Common myeloid progenitor, CD34-positive (primary cell): ENCODE results near the gene PRSS27.
"Not testable (repeated sequence)": the region's sequence is repeated elsewhere in the genome, so short reads cannot be mapped to it uniquely, and the experiment has no call there.

Experiments used
- CTCF ChIA-PET: fragments of 350-600 bp; sonication (Branson Sonifier 250); formaldehyde crosslinking; loops from one replicate; lab custom pipeline; 2021; ENCODE audit warnings: antibody characterized with exemption; lab: Charles Lee
- POLR2A ChIA-PET: fragments of 350-600 bp; sonication (Branson Sonifier 250); formaldehyde crosslinking; loops from one replicate; lab custom pipeline; 2021; ENCODE audit warnings: antibody characterized with exemption; lab: Charles Lee
- DNase-seq, 3 donors: peaks; one replicate each; pipeline versions ENCODE4 v3.0.0 to v3.0.0-alpha.2; 2013
- H3K27ac ChIP-seq, 2 experiments: 1 replicate in 1 of 2; 2 replicates in 1 of 2; pipeline ENCODE4 v1.7.0; 2013; ENCODE audit warnings: inconsistent platforms in 2 of 2, low read length in 2 of 2, mild to moderate bottlenecking in 2 of 2, low read depth in 1 of 2, moderate library complexity in 1 of 2; ENCODE audit not compliant: severe bottlenecking in 2 of 2, insufficient read depth in 1 of 2, poor library complexity in 1 of 2
- H3K27me3 ChIP-seq, 5 experiments: replicated peaks in 2 of 5; 1 replicate in 3 of 5; 2 replicates in 2 of 5; pipeline versions ENCODE4 v1.6.1 to v1.7.0; 2013; ENCODE audit warnings: low read length in 4 of 5, mild to moderate bottlenecking in 2 of 5, moderate library complexity in 2 of 5, inconsistent platforms in 1 of 5; ENCODE audit not compliant: insufficient read depth in 5 of 5, control insufficient read depth in 4 of 5
- H3K36me3 ChIP-seq, 4 experiments: 1 replicate in 2 of 4; 2 replicates in 2 of 4; pipeline versions ENCODE4 v1.6.1 to v1.7.0; 2013; ENCODE audit warnings: low read length in 3 of 4, control low read depth in 1 of 4, mild to moderate bottlenecking in 1 of 4; ENCODE audit not compliant: control insufficient read depth in 4 of 4, insufficient read depth in 4 of 4
- H3K4me1 ChIP-seq, 4 experiments: 1 replicate in 3 of 4; 2 replicates in 1 of 4; pipeline versions ENCODE4 v1.6.1 to v1.7.1; 2013; ENCODE audit warnings: low read length in 3 of 4, mild to moderate bottlenecking in 3 of 4, control low read depth in 1 of 4, inconsistent platforms in 1 of 4, moderate library complexity in 1 of 4; ENCODE audit not compliant: control insufficient read depth in 4 of 4, insufficient read depth in 4 of 4; ENCODE audit errors: control extremely low read depth in 1 of 4
- H3K4me3 ChIP-seq, 7 experiments: 1 replicate in 4 of 7; 2 replicates in 3 of 7; pipeline versions ENCODE4 v1.5.1 to v1.7.0; 2013; ENCODE audit warnings: mild to moderate bottlenecking in 7 of 7, low read length in 6 of 7, moderate library complexity in 6 of 7, inconsistent platforms in 2 of 7, low read depth in 2 of 7, control low read depth in 1 of 7; ENCODE audit not compliant: insufficient read depth in 4 of 7, control insufficient read depth in 1 of 7; ENCODE audit errors: extremely low read depth in 1 of 7
- H3K9me3 ChIP-seq, 5 experiments: 1 replicate in 4 of 5; 2 replicates in 1 of 5; pipeline versions ENCODE4 v1.6.1 to v1.7.1; 2013; ENCODE audit warnings: low read length in 4 of 5, mild to moderate bottlenecking in 2 of 5, inconsistent platforms in 1 of 5, low read depth in 1 of 5, moderate library complexity in 1 of 5; ENCODE audit not compliant: control insufficient read depth in 4 of 5, insufficient read depth in 2 of 5; ENCODE audit errors: control extremely low read depth in 1 of 5
- WGBS: methylation state at CpG from one replicate; pipeline ENCODE4 v1.1.5; 2013; ENCODE audit not compliant: insufficient coverage; 5-methylcytosine and 5-hydroxymethylcytosine counted together

The PRSS27 gene

DNA sequence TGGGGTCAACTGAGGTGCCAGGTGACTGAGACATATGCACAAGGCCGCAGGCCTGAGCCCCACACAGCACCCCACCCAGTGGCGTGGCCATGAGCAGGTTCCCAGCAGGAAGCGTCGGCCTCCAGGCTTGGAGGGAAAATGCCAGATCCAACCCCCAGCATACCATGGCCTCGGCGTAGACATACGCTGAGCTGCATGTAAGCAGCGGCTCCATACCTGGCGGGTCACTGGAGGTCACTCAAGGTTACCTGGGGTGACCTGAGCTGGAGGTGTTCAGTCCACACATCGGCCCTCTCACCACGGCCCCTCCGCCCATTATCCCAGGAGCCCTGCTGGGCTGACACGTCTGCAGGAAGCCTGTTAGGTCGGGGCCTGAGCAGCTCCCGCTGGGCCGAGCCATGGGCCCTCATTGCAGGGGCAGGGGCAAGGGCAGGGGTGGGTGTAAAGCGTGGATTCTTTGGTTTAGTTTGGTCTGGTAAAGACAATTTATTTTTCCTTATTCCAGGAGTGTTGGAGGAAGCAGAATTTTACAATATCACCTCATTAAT is 22.5 kb downstream of the PRSS27 start:
- Histone ChIP-seq H3K4me1 (peaks cover 0 to 8% (median under 1%) of the 10 kb centered on the region in 4 experiments), H3K36me3 (peaks cover 9 to 62% (median 38%) of the 10 kb centered on the region in 4 experiments), H3K4me3 (no peak overlapping the region), H3K9me3 (no peaks in the 10 kb centered on the region), H3K27me3 (no peaks in the 10 kb centered on the region), H3K27ac (no peak overlapping the region)
- WGBS = 99% methylated on average over 15 of the region's 17 CpGs
- DNase-seq = no peak
- POLR2A ChIA-PET = no interaction called here
- CTCF ChIA-PET = no interaction called here

DNA sequence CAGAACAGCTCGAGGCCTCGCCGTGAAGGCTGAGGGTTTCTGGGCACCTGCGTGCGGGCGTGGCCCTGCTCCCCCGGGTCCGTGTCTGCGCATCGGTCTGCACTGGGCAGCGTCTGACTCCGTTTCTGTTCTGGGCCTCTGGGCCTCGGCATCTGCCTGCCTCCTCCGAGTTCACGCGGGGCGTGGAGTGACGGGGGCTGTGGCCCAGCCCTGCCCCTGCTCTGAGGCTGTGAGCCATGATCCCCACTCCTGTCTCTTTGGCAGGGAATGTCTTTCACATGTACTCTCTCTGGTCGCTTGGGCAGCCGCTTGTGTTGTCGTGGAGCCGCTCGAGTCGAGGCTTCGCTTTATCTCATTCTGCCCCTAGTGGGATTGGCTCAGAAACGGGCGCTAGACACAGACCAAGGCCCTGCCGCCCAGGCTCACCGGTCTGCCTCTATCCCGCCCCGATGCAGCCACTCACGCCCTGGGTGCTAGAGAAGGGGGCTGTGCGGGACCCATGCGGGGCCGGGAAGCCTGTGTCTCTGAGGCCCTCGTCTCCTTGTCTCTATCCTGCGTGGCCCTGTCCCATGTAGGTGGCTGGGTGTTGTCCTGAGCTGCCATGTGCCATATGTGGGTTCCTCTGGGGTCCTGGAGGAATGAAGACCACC is 23.3 kb downstream of the PRSS27 start:
- POLR2A ChIA-PET, H3K27ac ChIP-seq, H3K4me3 ChIP-seq, H3K9me3 ChIP-seq, DNase-seq, CTCF ChIA-PET, H3K27me3 ChIP-seq: not testable (repeated sequence)
- 96% methylated on average over 23 of the region's 37 CpGs for WGBS
- Histone ChIP-seq H3K36me3 (peaks cover 9 to 63% (median 35%) of the 10 kb centered on the region in 4 experiments), H3K4me1 (peaks cover 0 to 16% (median 4%) of the 10 kb centered on the region in 4 experiments)

DNA sequence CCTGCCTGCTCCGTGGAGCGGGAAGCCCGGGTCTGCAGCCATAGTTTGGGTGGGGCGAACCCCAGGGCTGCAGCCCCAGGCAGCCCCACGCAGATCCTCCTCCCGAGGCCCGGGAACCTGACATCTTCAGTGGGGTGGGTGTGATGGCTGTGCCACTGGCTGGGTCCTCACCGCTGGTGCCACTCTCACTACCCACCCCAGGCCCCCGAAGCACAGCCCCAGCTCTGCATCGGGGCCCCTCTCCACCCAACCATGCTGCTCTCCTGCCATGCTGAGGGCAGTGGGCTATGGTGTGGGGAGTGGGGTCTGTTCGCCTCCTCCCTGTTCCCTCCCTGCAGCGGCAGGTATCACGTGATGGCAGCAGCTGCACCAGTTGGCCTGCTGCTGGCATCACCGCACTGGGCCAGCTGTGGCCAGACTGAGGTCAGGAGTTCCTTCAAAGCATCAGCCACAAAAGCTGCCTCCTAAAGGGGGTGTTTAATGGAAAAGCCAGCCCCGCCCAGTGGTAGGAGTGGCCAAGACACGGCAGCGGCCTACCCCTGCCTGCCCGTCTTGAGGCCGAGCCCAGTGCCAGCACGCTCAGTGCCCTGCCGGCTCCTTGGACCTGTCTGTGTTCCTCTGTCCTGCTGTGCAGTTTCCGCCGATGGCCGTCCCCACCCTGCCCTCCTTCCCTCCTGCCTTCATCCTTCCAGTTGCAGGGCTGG is 26.9 kb downstream of the PRSS27 start:
- Histone ChIP-seq H3K36me3 (peaks cover 0 to 45% (median 9%) of the 10 kb centered on the region in 4 experiments), H3K4me1 (peaks cover 0 to 40% (median 14%) of the 10 kb centered on the region in 4 experiments), H3K9me3 (no peaks in the 10 kb centered on the region), H3K4me3 (no peak overlapping the region), H3K27me3 (no peaks in the 10 kb centered on the region), H3K27ac (no peak overlapping the region)
- CTCF ChIA-PET = interaction anchor here (1.9 kb wide), 1 partner anchor 8 kb away, joined by 4 read pairs; no protein-coding TSS in a partner anchor
- DNase-seq = no peak
- POLR2A ChIA-PET = no interaction called here
- 94% methylated on average over 16 of the region's 24 CpGs for WGBS

DNA sequence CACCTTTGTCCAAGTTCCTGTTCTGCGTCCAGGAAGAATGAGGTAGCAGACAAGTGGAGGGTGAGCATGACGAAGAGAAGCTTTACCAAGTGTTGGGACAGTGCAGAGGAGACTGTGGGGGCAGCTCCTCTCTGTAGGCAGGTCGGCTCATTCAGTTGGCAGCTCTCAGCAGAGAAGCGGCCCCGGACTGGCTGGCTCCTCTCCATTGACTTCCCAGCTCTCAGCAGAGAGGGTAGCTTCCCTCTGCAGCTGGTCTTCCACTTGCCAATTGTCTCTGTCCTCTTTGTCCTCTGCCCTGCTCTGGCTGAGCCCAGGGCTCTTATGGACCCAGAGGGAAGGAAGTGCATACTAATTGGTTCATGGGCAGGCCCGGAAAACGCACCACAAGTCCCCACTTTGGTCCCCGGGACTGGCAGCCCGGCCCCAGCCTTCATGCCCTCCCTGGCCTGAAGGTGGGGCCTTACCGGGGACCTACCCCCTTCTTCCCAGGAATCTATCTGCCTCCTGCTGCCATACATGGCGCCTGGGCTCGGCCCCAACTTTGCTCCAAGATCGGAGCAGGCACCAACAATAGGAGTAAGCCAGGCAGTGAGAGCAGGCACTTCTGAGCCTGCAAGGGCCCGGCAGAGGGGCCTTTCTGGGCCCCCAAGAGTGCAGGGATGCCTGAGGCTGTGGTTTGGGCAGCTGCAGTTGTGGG is 27.6 kb downstream of the PRSS27 start:
- H3K4me1 ChIP-seq = peaks cover 0 to 46% (median 20%) of the 10 kb centered on the region in 4 experiments
- ChIA-PET POLR2A (no interaction called here), CTCF (interaction anchor here (1.9 kb wide), 1 partner anchor 9 kb away, joined by 4 read pairs; no protein-coding TSS in a partner anchor)
- H3K9me3 ChIP-seq = no peaks in the 10 kb centered on the region
- no peak for DNase-seq
- H3K36me3 ChIP-seq = peaks cover 0 to 38% (median 5%) of the 10 kb centered on the region in 4 experiments
- H3K4me3 ChIP-seq = no peak overlapping the region
- 82% methylated on average over 14 of the region's 14 CpGs for WGBS
- H3K27me3 ChIP-seq = no peaks in the 10 kb centered on the region
- no peak overlapping the region for H3K27ac ChIP-seq

DNA sequence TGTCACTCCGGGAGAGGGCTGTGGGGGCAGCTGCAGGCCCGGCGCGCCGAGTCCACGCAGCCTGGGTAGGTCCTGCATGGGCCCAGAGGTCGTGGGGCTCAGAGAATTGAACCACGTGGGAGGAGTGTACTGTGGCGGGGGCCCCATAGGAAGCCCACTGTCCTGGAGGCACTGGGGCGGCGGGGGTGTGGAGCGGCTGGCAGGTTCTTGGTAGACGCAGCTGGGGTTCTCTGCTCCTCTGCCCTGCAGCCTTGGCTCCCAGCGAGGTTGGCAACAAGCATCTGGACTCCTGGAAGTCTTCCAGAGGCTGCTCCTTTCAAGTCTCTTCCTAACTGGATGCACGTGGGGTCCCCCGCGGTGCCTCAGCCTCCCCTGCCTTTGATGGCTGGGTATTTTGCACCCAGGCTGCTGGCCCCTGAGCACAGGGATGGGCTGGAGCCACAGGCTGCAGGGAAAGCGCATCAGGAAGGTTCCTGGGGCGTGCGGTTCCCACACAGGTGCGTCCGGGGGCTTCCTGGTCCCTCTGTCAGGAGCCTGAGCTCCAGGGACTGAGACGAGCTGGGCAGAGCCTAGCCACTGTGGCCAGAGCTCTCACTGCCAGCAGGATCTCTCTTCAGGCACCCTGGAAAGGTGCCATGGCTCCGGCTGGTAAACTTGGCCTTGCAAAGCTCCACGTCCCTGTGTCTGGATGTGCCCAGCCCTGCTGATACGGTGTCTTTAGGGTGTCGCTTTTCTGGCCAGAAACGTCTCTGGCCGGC is 28.4 kb downstream of the PRSS27 start:
- ChIA-PET CTCF (interaction anchor here (1.9 kb wide), 1 partner anchor 10 kb away, joined by 4 read pairs; no protein-coding TSS in a partner anchor), POLR2A (no interaction called here)
- Histone ChIP-seq H3K36me3 (peaks cover 0 to 31% (median under 1%) of the 10 kb centered on the region in 4 experiments), H3K9me3 (no peaks in the 10 kb centered on the region), H3K27ac (no peak overlapping the region), H3K4me1 (peaks cover 3 to 54% (median 28%) of the 10 kb centered on the region in 4 experiments), H3K27me3 (no peaks in the 10 kb centered on the region), H3K4me3 (no peak overlapping the region)
- DNase-seq = no peak
- WGBS = 94% methylated on average over 24 of the region's 29 CpGs

DNA sequence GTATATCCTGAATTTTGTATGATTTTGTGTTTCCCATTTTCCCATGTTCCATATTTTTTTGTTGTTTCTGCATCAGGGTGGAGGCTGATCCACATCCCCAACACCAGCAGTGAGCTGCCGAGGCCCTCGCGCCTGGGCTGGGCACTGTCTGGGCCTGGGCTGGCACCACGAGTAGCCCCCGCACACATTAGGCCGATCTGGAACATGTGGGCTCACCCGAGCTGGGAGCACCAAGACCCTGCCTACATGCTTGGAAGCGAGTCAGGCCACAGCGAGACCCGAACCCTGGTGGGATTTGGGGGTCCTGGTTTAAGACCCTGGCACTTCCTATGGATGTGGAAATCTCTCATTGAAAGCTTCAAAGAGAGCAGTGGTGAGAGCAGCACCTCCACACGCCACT is 29.2 kb downstream of the PRSS27 start:
- POLR2A ChIA-PET = no interaction called here
- CTCF ChIA-PET = no interaction called here
- WGBS = 96% methylated on average over 11 of the region's 11 CpGs

More for the DNA sequence above, 29.2 kb downstream of the PRSS27 start:
- Histone ChIP-seq H3K9me3 (no peaks in the 10 kb centered on the region), H3K36me3 (peaks cover 0 to 30% (median 0%) of the 10 kb centered on the region in 4 experiments), H3K4me3 (peak overlapping the region in 1 of 7 experiments; percentile 8), H3K27ac (peak overlapping the region in 1 of 2 experiments; percentile 39), H3K4me1 (peaks cover 3 to 54% (median 29%) of the 10 kb centered on the region in 4 experiments), H3K27me3 (no peaks in the 10 kb centered on the region)
- DNase-seq = no peak
